SK-N-MC (cell line): Measurements from ENCODE around the gene MPC1.

Experiments used
- DNase-seq: peaks from one replicate; pipeline ENCODE4 v3.0.0-alpha.2; 2011; ENCODE audit warnings: low read depth, low spot score
- H3K27ac ChIP-seq: fragments of 200-600 bp; sonication (generic); 2 replicates; pipeline ENCODE4 v1.5.1; 2016; ENCODE audit warnings: mixed run types
- H3K36me3 ChIP-seq: fragments of 200-600 bp; sonication (generic); 2 replicates; pipeline ENCODE4 v1.6.1; 2017; ENCODE audit warnings: antibody characterized with exemption, low read length, mixed read lengths; ENCODE audit not compliant: insufficient read depth
- H3K4me3 ChIP-seq: fragments of 200-600 bp; sonication (generic); 2 replicates; pipeline ENCODE4 v1.5.1; 2016
- H3K9ac ChIP-seq: fragments of 200-600 bp; sonication (generic); 2 replicates; pipeline ENCODE4 v1.8.0; 2017; ENCODE audit warnings: mixed run types, mixed read lengths; ENCODE audit not compliant: insufficient read length
- H3K9me3 ChIP-seq: fragments of 200-600 bp; sonication (generic); 2 replicates; pipeline ENCODE4 v1.6.1; 2017; ENCODE audit warnings: low read depth, mild to moderate bottlenecking, antibody characterized with exemption, low read length, moderate library complexity, mixed read lengths
- EZH2 ChIP-seq: fragments of 200-600 bp; sonication (generic); IDR thresholded peaks from one replicate; pipeline ENCODE4 v1.6.1; 2017; ENCODE audit warnings: antibody characterized with exemption
- FOXP2 ChIP-seq: optimal IDR thresholded peaks from 2 replicates; pipeline ENCODE3; 2011; ENCODE audit warnings: mild to moderate bottlenecking, moderate library complexity; ENCODE audit not compliant: insufficient read depth; ENCODE audit errors: extremely low read length, control extremely low read depth
- POLR2AphosphoS5 ChIP-seq: IDR thresholded peaks from 2 replicates; pipeline ENCODE4 v1.6.1; 2012; ENCODE audit warnings: mild to moderate bottlenecking, low read depth, low read length, borderline replicate concordance

Gene MPC1

GRCh38 chr6:166418691-166419143 is 36.0 kb upstream of the MPC1 start:
- Histone ChIP-seq H3K9ac (no peak overlapping the region), H3K4me3 (no peak overlapping the region), H3K27ac (no peak overlapping the region), H3K36me3 (no peaks in the 10 kb centered on the region), H3K9me3 (no peaks in the 10 kb centered on the region)
- no peak for DNase-seq
- TF ChIP-seq POLR2AphosphoS5: no peak
- no peak for TF ChIP-seq EZH2
- no peak for TF ChIP-seq FOXP2

- TF ChIP-seq EZH2 (no peak), POLR2AphosphoS5 (no peak), FOXP2 (no peak)
- Histone ChIP-seq H3K27ac (no peak overlapping the region), H3K36me3 (no peaks in the 10 kb centered on the region), H3K9me3 (no peaks in the 10 kb centered on the region), H3K4me3 (no peak overlapping the region), H3K9ac (no peak overlapping the region)
- no peak for DNase-seq
These were observed 34.5 kb upstream of the MPC1 start for GRCh38 chr6:166417285-166417691.

- no peaks in the 10 kb centered on the region for H3K36me3 ChIP-seq
- no peaks in the 10 kb centered on the region for H3K9me3 ChIP-seq
- DNase-seq: no peak
- H3K4me3 ChIP-seq: no peak overlapping the region
- H3K27ac ChIP-seq: no peak overlapping the region
- TF ChIP-seq POLR2AphosphoS5: no peak
- no peak for TF ChIP-seq EZH2
- no peak for TF ChIP-seq FOXP2
- H3K9ac ChIP-seq: no peak overlapping the region
These were observed 33.1 kb upstream of the MPC1 start for GRCh38 chr6:166415833-166416347.

GRCh38 chr6:166415306-166415705 is 32.6 kb upstream of the MPC1 start:
- DNase-seq: no peak
- Histone ChIP-seq H3K4me3 (no peak overlapping the region), H3K9ac (no peak overlapping the region), H3K36me3 (no peaks in the 10 kb centered on the region), H3K27ac (no peak overlapping the region), H3K9me3 (no peaks in the 10 kb centered on the region)
- TF ChIP-seq FOXP2 (no peak), EZH2 (no peak), POLR2AphosphoS5 (no peak)

GRCh38 chr6:166413491-166413951 is 30.8 kb upstream of the MPC1 start:
- H3K4me3 ChIP-seq: no peak overlapping the region
- TF ChIP-seq POLR2AphosphoS5 (no peak), EZH2 (no peak), FOXP2 (no peak)
- no peak for DNase-seq
- H3K9me3 ChIP-seq: no peaks in the 10 kb centered on the region
- H3K27ac ChIP-seq: no peak overlapping the region
- no peaks in the 10 kb centered on the region for H3K36me3 ChIP-seq
- H3K9ac ChIP-seq: no peak overlapping the region

- TF ChIP-seq POLR2AphosphoS5 (no peak), EZH2 (no peak), FOXP2 (no peak)
- DNase-seq: no peak
- no peaks in the 10 kb centered on the region for H3K36me3 ChIP-seq
- H3K4me3 ChIP-seq: no peak overlapping the region
- H3K9ac ChIP-seq: no peak overlapping the region
- H3K9me3 ChIP-seq: no peaks in the 10 kb centered on the region
- no peak overlapping the region for H3K27ac ChIP-seq
These were observed 30.2 kb upstream of the MPC1 start for GRCh38 chr6:166412911-166413384.

GRCh38 chr6:166412156-166412910 is 29.6 kb upstream of the MPC1 start:
- TF ChIP-seq POLR2AphosphoS5 (no peak), EZH2 (no peak), FOXP2 (no peak)
- no peak for DNase-seq
- Histone ChIP-seq H3K4me3 (no peak overlapping the region), H3K27ac (no peak overlapping the region), H3K36me3 (no peaks in the 10 kb centered on the region), H3K9me3 (no peaks in the 10 kb centered on the region), H3K9ac (no peak overlapping the region)

- no peak for TF ChIP-seq FOXP2
- no peak for TF ChIP-seq EZH2
- TF ChIP-seq POLR2AphosphoS5: no peak
- Histone ChIP-seq H3K9me3 (no peaks in the 10 kb centered on the region), H3K27ac (no peak overlapping the region), H3K9ac (no peak overlapping the region), H3K4me3 (no peak overlapping the region), H3K36me3 (no peaks in the 10 kb centered on the region)
- no peak for DNase-seq
These were observed 29.0 kb upstream of the MPC1 start for GRCh38 chr6:166411721-166412151.
